ENCODE results near the gene CMSS1.
"Not testable (repeated sequence)": the region's sequence is repeated elsewhere in the genome, so short reads cannot be mapped to it uniquely, and the experiment has no call there.

CMSS1 gene

DNA sequence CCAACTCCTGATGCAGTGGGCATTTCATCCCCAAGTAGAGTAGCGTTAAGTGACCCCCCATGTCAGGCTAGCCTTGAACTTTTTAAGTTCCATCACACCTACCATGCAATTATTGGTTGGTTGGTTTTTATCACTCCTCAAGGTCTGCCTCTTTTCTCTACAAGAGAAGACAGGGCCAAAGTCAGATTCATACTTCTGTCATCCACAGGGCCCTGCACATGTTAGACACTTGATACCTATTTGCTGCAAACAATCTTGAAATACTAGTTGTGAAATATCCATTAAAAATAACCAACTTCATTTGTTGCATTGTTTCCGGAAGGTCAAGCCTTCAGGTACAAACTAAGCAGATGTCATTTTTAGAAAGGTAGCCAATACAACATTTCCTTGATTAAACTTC lies 1.2 kb downstream of the CMSS1 start:
- no peak for DNase-seq (ENCODE audit: low read depth in 2 of 2)

DNA sequence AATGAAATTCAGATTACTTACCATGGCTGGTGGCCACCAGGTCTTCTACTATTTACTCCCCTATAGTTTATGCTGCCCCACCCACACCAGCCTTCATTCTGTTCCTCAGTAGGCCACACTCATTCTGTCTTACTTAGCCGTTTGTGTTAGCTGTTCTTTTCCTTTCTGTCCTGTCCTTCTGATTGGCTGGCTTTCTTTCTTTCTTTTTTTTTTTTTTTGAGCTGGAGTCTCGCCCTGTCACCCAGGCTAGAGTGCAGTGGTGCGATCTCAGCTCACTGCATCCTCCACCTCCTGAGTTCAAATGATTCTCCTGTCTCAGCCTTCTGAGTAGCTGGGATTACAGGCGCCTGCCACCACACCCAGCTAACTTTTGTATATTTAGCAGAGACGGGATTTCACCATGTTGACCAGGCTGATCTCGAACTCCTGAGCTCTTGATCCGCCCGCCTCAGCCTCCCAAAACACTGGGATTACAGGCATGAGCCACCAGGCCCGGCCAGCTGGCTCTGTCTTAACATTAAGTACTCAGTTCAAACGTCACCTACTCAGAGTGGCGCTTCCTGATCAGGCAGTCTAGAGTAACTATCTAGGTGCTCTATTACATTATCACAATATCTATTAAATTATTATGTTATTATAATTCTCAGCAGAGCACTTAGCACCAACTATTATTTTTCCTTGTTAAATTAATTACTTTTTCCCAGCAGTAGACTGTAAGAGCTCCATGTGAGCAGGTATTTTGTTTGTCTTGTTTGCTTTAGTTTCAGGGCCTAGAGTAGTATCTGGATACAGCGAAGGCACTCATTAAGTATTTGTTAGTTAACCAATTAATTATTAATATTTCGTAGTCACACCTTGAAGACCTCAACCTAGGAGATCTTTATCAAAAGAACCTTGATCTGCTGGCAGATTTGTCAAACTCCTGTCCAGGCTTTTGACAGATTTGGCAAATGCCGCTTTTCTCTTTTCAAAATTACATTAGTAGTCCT lies 6.4 kb downstream of the CMSS1 start:
- no peak for DNase-seq (ENCODE audit: low read depth in 2 of 2)

DNA sequence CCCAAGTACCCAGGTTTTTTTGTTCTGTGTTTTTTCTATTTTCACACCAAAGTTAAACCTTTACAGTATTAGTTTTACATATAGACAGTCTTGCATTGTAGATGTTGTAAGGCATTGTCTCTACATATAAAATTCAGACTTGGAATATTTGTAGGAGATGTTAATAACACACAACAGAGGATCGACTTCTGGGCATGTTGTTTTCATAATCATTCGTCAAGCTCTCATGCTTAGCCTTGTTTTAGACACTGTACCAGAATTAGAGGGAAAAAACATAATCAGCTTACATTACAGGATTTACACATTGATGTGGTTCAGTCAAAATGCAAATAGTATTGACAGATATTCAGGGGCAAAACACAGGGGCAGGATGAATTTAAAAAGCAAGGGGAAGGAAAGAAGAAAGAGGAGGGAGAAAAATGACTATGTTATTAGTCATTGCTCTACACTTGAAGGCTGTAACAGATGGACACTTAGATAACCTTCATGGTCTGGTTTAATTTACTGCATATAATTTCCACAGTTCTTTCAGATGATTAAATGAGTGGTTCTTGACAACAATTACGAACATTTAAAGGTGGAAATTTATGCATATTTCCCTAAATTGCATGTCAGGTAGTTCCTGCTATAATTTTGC lies 7.5 kb downstream of the CMSS1 start:
- no peak for DNase-seq (ENCODE audit: low read depth in 2 of 2)

- no peak for DNase-seq (ENCODE audit: low read depth in 2 of 2)
These were observed 12.2 kb downstream of the CMSS1 start for GRCh38 chr3:99829844-99830243.

DNA sequence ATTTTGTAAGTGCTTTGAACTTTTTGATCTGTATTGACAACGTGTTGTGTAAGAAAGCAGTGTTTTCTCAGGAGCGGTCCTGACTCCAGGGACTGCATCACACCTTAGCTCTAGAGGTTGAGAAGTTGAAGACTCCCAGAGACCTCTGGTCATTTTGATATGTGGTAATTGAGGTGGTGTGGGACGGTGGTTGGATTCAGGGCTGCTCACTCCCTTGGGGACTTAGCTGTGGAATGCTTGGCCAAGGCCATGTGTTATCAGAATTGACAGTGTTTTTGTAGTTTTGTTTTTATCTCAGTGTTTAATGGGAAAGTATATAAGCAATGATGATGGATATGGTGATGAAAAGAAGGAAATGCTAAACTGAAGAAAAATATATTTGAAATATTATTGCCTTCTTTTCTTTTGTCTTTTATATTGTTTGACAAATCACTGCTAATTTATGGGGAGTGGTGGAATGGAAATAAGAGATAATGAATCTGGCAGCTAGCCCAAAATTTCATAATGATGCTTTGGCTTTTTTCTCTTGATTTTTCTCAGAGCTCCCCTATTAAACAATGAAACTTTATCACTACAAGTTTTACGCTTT lies 16.0 kb downstream of the CMSS1 start:
- no peak for DNase-seq (ENCODE audit: low read depth in 2 of 2)

DNA sequence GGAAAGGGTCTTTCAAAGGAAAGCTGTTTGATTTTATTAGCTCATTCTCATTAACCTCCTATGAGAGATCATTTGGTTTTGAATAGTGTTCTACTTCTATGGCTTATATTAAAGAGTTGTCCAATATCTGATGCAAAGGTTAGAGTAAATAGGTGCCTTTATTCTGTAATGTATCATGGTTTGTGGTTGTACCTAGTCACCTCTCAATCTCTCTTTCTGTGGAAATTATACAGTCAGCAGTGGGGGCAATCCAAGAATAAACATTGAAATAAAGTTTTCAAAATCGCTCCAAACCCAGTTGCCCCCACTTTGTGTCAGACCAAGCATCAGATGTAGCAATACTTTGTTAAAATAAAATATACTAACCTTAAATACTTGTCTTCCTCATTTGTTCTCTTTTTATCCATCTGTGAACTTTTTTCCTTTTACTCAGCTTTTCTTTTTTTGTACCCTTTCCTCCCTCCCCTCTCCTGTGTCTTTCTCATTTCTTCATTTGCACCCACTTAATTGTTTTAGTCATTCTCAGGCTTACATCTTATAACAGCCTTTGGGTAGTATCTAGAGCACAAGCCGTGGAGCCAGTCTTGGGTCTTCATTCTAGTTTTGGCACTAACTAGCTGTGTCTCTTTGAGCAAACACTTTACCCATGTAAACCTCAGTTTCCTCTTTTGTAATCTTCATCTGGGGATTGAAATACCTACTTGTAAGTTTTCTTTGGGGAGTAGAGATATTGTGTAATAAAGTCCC lies 16.7 kb downstream of the CMSS1 start:
- no peak for DNase-seq (ENCODE audit: low read depth in 2 of 2)

DNA sequence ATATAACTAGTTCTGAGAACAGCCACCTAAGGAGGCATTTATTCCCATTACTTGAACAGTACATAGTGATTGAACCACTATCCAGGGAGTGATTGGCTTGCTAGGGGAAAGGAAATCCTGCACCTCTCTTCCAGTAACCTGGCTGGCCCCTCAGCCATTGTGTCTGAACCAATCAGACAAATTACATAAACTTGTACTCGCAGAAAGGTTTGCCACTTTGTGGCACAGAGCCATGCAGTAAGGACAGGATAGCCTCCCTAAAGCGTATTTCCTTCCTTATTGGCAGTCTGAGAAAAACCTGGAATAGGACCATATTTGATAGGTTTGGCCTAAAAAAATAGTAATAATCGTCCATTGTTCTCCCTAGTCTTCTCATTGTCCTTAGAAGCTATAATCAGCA lies 19.0 kb downstream of the CMSS1 start:
- DNase-seq (ENCODE audit: low read depth in 2 of 2) = no peak

- no peak for DNase-seq (ENCODE audit: low read depth in 2 of 2)
These were observed 20.1 kb downstream of the CMSS1 start for GRCh38 chr3:99837715-99838114.

DNA sequence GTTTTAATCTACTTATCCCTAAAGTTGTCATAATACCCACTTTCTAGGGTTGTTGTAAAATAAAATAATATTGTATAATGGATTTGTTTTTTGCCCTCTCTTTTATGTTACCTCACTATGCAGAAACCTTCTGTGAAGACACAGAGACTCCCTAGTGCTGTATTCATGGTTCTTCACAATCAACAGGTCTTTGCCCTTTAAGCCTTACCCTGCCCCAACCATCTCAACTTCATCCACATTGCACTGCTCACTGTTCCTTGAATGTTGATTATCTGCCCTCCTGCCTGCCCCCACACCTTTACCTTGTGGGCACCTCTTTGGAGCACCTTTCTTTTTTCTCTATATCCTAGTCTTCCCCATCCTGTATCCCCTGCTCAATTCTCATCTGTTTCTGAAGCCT lies 21.1 kb downstream of the CMSS1 start:
- DNase-seq (ENCODE audit: low read depth in 2 of 2) = no peak

DNA sequence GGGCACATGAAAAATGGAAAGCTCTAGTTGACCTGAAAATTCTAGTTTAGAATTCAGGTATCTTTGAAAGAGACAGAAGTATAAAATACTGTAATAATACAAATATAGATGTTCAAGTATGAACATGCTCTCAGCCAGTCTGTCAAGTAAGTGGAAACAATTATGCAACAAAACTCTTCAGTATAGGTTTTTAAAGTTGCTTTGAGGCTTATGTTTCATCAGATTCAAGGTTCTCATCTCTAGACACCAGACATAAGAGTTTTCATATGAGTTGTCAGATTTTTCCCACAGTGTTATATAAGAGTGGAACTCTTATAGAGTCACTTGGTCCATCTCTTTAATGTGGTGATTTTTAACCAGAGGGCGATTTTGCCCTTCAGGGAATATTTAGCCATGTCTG lies 22.0 kb downstream of the CMSS1 start:
- DNase-seq (ENCODE audit: low read depth in 2 of 2) = no peak

DNA sequence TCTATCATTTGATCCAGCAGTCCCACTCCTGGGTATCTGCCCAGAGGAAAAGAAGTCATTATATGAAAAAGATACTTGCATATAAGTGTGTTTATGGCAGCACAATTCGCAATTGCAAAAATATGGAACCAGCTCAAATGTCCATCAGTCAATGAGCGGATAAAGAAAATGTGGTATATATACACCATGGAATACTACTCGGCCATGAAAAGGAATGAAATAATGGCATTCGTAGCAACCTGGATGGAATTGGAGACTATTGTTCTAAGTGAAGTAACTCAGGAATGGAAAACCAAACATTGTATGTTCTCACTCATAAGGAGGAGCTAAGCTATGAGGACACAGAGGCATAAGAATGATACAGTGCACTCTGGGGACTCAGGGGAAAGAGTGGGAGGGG lies 24.3 kb downstream of the CMSS1 start:
- not testable (repeated sequence) for DNase-seq (ENCODE audit: low read depth in 2 of 2)

DNA sequence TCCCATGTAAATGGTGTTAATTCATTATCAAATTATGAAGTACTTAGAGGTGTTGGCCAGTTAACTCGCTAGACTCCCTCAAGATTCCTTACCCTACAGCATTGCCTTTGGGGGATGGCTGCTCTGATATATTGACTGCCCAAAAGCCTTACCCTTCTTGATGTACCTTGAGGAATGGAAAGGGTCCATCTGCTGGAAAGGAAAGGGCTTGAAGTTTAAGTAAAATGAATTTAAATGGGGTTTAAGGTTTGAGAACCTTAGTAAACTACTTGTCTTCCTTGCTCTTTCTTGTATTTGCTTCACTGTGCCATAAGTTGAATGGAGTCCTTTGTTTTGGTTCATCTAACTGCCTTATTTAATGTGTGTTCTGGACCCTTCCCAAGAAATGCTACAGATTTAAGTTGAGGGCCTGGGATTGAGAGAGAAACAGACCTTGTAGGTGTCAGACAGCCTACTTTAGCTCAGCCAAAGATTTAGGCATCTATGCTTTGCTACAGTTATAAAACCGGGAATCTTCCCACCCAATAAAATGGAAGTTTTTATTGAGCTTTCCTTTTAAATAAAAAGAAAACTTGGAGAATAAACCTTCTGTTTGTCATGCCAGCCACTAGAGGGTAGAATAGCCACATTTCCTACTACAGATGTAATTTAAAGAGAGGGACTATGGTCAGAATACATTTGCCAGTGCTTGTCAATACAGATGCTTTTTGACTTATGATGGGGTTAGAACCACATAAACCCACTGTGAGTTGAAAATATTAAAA lies 25.3 kb downstream of the CMSS1 start:
- DNase-seq (ENCODE audit: low read depth in 2 of 2) = no peak

GRCh38 chr3:99843590-99844258 lies 26.1 kb downstream of the CMSS1 start:
- no peak for DNase-seq (ENCODE audit: low read depth in 2 of 2)

DNA sequence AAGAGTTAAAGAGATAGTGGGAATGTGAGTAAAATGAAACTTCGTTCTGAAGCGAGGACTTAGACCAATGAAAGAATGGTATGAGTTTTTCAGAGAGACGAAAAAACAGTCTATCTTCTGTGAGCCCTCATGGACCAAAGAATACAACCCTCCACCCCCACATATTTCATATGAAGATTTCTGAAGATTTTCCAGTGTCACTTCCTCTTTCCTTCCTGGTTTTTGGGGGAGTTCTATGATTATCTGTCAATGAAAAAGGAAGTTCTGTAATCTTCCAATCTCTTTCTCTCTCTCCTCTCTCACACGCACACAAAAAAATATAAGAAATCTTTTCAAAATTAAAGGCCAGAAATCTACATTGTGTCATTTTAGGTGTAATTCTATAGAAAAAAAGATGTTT lies 27.7 kb downstream of the CMSS1 start:
- no peak for DNase-seq (ENCODE audit: low read depth in 2 of 2)

DNA sequence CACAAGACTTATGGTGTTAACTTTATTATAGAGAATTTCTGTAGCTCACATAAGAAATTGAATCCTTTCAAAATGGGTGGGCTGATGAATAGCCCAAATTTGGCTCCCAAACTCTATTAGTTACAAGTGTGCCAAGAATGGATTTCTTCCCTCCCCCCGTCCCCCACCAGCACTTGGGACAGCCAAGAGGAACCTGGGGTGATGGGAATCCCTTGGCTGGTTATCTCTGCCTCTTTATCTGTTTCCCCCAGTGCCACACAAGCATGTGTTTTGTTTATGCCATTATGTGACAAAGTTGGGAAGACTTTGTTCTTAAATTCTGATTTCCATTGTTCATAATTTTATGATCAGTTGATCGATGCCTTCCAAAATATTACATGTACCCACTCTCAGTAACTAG lies 28.3 kb downstream of the CMSS1 start:
- DNase-seq (ENCODE audit: low read depth in 2 of 2) = no peak

- DNase-seq (ENCODE audit: low read depth in 2 of 2) = no peak
These were observed 29.0 kb downstream of the CMSS1 start for GRCh38 chr3:99846477-99847160.

- no peak for DNase-seq (ENCODE audit: low read depth in 2 of 2)
These were observed 30.8 kb downstream of the CMSS1 start for GRCh38 chr3:99848433-99848832.

- DNase-seq (ENCODE audit: low read depth in 2 of 2) = no peak
These were observed 32.9 kb downstream of the CMSS1 start for GRCh38 chr3:99850608-99851007.

- no peak for DNase-seq (ENCODE audit: low read depth in 2 of 2)
These were observed 34.3 kb downstream of the CMSS1 start for GRCh38 chr3:99851955-99852354.

- no peak for DNase-seq (ENCODE audit: low read depth in 2 of 2)
These were observed 35.2 kb downstream of the CMSS1 start for GRCh38 chr3:99852851-99853250.
